ENCODE results near the gene CLRN3. TPM values are rescaled to one million over a fixed set of nuclear protein-coding genes. Genes with fewer than 3 reads are reported as not detected.

The CLRN3 gene
- total RNA-seq, 4 donors from 2014 or later, result not detected

DNA sequence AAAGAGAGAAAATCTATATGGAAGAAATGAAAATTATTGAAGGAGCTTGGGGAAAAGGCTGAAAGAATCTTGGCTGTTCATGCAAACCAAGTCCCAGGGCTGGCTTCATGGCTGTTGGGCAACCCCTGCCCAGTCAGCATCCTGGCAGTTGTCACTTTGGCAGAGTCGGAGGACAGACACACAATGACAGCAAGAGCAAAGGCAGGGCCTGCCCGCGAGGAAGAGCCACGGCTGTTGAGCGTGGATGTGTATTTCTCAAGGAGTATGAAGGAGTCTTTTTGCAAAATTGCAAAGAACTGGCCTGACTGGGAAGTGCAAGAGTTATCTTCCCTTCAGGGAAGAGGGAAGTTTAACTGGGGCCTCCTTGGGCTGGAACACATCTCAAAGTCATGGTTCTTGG, 25.8 kb upstream of the CLRN3 start:
- no peak for DNase-seq
- H3K27ac ChIP-seq, result no peak overlapping the region
- H3K36me3 ChIP-seq, result no peaks in the 10 kb centered on the region
- TF ChIP-seq, protein P1, sequence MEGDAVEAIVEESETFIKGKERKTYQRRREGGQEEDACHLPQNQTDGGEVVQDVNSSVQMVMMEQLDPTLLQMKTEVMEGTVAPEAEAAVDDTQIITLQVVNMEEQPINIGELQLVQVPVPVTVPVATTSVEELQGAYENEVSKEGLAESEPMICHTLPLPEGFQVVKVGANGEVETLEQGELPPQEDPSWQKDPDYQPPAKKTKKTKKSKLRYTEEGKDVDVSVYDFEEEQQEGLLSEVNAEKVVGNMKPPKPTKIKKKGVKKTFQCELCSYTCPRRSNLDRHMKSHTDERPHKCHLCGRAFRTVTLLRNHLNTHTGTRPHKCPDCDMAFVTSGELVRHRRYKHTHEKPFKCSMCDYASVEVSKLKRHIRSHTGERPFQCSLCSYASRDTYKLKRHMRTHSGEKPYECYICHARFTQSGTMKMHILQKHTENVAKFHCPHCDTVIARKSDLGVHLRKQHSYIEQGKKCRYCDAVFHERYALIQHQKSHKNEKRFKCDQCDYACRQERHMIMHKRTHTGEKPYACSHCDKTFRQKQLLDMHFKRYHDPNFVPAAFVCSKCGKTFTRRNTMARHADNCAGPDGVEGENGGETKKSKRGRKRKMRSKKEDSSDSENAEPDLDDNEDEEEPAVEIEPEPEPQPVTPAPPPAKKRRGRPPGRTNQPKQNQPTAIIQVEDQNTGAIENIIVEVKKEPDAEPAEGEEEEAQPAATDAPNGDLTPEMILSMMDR (IDR thresholded peaks at IDR 0.05), result no peak
- no peak for TF ChIP-seq POLR2A (IDR thresholded peaks at IDR 0.05)
- H3K27me3 ChIP-seq, result no peaks in the 10 kb centered on the region
- no peaks in the 10 kb centered on the region for H3K4me1 ChIP-seq
- no peak overlapping the region for H3K4me3 ChIP-seq
- intact Hi-C loops (cut with DNase I; ENCODE audit: low total_unique reads), result no loop called here
- H3K9me3 ChIP-seq, result no peaks in the 10 kb centered on the region

DNA sequence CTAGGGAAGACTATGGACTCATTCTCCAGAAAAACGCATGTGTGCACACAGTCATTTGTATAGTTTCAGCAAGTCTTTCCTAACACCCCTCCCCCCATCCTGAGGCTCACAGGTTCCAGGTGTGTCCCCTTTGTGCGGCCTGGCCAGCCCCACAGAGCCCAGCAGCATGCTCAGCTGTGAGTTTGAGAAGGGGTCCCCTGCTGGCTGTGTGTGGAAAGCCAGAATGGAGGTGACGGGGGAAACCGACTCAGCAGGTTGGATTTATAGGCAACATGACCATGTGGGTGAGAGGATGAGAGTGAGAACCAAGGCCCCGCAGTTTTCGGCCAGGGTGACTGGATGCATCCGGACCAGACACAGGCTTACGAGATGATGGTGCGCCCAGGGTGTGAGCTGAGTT, 24.1 kb upstream of the CLRN3 start:
- intact Hi-C loops (cut with DNase I; ENCODE audit: low total_unique reads), result no loop called here
- H3K4me3 ChIP-seq, result no peak overlapping the region

DNA sequence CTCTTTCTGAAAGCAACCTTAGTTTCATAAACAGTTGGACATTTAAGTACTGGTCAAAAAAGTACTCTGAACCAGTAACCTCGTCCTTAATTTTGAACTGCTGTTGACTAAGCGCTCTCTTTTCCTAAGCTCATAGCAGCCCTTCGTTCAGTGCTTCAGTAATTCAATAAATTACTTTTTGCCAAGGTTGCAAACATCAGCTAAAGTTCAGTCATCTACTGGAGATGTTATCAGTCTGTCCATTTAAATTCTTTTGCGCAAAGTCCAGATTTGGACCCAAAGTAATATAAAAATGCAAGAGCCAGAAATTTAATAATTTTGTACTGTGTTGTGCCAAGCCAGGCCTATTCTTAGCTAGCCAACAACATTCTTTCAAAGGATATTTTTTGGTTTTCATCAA, 22.6 kb upstream of the CLRN3 start:
- Histone ChIP-seq H3K27me3 (no peaks in the 10 kb centered on the region), H3K4me1 (no peaks in the 10 kb centered on the region), H3K9me3 (no peaks in the 10 kb centered on the region), H3K27ac (no peak overlapping the region), H3K4me3 (no peak overlapping the region), H3K36me3 (no peaks in the 10 kb centered on the region)
- intact Hi-C loops (cut with DNase I; ENCODE audit: low total_unique reads), result no loop called here
- no peak for TF ChIP-seq POLR2A (IDR thresholded peaks at IDR 0.05)
- TF ChIP-seq, protein P1 (IDR thresholded peaks at IDR 0.05), result no peak
- no peak for DNase-seq

More for the DNA sequence above, 24.1 kb upstream of the CLRN3 start:
- H3K9me3 ChIP-seq, result no peaks in the 10 kb centered on the region
- no peak for TF ChIP-seq POLR2A (IDR thresholded peaks at IDR 0.05)
- TF ChIP-seq, protein P1 (IDR thresholded peaks at IDR 0.05), result no peak
- no peaks in the 10 kb centered on the region for H3K4me1 ChIP-seq
- H3K27me3 ChIP-seq, result no peaks in the 10 kb centered on the region
- DNase-seq, result no peak
- H3K27ac ChIP-seq, result no peak overlapping the region
- no peaks in the 10 kb centered on the region for H3K36me3 ChIP-seq

DNA sequence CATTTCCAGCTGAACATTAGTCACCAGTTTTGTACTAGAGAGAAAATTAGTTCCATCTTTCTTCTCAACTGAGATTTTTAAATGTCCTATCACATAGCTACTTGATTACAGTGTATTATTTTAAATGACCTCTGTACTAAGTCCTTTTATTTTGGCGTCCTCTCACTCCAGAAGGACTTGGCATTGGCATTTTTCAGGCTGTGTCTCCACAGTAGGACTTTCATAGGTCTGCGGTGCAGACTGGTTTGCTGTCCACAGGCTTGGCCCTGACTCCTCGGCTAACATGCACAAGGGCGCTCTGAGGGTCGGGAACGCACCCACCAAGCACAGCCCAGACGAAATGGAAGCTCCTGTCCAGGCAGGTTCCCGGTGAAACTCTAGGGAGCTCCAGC, 20.6 kb upstream of the CLRN3 start:
- no peak overlapping the region for H3K4me3 ChIP-seq
- no peak for DNase-seq
- intact Hi-C loops (cut with DNase I; ENCODE audit: low total_unique reads), result no loop called here
- no peaks in the 10 kb centered on the region for H3K4me1 ChIP-seq
- H3K27ac ChIP-seq, result no peak overlapping the region
- H3K36me3 ChIP-seq, result no peaks in the 10 kb centered on the region
- H3K27me3 ChIP-seq, result no peaks in the 10 kb centered on the region
- TF ChIP-seq, protein P1 (IDR thresholded peaks at IDR 0.05), result no peak
- no peak for TF ChIP-seq POLR2A (IDR thresholded peaks at IDR 0.05)
- no peaks in the 10 kb centered on the region for H3K9me3 ChIP-seq

DNA sequence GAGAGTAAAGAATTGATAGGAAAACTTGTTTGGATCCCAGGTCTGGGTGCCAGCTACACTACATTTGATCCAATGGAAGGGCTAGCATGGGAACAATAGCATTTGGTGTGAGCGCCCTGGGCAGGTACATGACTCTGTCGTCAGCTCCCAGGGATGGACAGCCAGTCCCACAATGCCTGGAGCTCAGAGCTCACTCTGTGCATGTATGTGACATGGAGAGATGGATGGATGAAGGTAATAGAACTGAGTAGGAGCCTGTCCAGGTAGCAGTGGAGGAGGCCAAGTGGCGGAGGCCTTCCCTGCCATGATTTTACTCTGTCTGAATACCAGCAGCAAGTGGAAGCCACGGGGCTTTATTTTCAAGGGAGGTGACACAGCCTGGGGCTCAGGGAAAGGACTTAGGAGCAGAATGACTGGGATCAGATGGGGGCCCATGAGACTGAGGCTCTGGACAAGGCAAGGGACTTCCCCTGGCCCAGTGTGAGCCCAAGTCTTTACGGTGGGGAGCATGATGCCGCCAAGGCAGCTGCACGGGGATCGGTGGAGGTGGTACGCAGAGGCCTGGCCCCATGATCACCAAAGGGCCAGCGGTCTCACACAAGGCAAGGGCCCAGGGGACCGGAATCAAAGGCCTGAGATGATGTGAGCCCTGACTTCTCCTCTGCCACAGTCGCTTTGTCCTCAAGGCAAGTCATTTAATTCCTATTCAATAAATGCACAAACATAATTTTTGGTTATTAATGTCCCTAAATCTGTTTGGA, 20.0 kb upstream of the CLRN3 start:
- TF ChIP-seq POLR2A (IDR thresholded peaks at IDR 0.05), result no peak
- TF ChIP-seq, protein P1 (IDR thresholded peaks at IDR 0.05), result no peak
- DNase-seq, result no peak
- Histone ChIP-seq H3K4me1 (no peaks in the 10 kb centered on the region), H3K36me3 (no peaks in the 10 kb centered on the region), H3K9me3 (no peaks in the 10 kb centered on the region), H3K4me3 (no peak overlapping the region), H3K27me3 (no peaks in the 10 kb centered on the region), H3K27ac (no peak overlapping the region)
- intact Hi-C loops (cut with DNase I; ENCODE audit: low total_unique reads), result no loop called here

Measured in uterus (tissue), 4 donors.